Activated T-cell treated with anti-CD3 and anti-CD28 coated beads, Interleukin-2, amount 50 U/mL, for 48 hours (primary cell): ENCODE results near the gene ALDH16A1.
A peak's percentile ranks its signal among the peaks of the same experiment; 100 is the strongest.

Experiments used
- DNase-seq, 2 experiments: peaks; one replicate each; pipeline ENCODE4 v3.0.0-alpha.2; 2020

The ALDH16A1 gene

GRCh38 chr19:49453013-49453756 is at the start of gene ALDH16A1:
Gene ALDH16A1, plus strand, starts transcription at chr19:49453225. Its CDS starts 107 bp downstream, at chr19:49453332.
- peak; percentile 99 for DNase-seq

- DNase-seq, result no peak
Measured at GRCh38 chr19:49403404-49404187, 49.4 kb upstream of the ALDH16A1 start.

- no peak for DNase-seq
Measured at GRCh38 chr19:49407079-49407478, 45.9 kb upstream of the ALDH16A1 start.

GRCh38 chr19:49407482-49408015 is 45.5 kb upstream of the ALDH16A1 start:
- no peak for DNase-seq

DNA sequence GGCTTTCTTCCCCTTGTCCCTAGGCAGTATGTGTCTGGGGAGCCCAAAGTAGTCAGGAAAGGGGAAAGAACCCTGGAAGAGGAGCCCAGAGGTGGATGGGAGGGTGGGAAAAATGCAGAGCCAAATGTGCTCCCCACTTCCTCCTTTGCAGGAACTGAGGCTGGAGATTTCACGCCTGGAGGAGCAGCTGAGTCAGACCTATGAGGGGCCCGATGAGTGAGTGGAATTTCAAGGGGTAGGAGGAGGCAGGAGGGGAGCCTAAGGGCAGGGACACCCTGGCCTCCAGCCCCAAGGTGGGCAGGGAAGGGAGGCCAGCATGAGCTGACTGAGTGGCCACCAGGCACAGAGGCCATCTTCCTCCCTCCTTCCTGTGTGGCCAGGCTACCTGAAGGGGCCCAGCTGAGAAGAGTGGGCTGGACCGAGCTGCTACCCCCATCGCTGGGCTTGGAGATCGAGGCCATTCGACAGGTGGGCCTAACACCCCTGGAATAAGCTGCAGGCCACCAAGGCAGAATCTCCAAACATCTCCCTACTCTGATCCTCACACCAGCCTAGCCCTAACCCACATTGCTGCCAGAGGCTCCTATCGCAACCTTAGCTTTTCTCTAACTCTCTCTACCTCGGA is 44.1 kb upstream of the ALDH16A1 start:
- DNase-seq, result no peak

- peak in 1 of 2 experiments; percentile 39 for DNase-seq
Measured at GRCh38 chr19:49409441-49410029, 43.5 kb upstream of the ALDH16A1 start.

- DNase-seq, result no peak
Measured at GRCh38 chr19:49411681-49412326, 41.2 kb upstream of the ALDH16A1 start.

DNA sequence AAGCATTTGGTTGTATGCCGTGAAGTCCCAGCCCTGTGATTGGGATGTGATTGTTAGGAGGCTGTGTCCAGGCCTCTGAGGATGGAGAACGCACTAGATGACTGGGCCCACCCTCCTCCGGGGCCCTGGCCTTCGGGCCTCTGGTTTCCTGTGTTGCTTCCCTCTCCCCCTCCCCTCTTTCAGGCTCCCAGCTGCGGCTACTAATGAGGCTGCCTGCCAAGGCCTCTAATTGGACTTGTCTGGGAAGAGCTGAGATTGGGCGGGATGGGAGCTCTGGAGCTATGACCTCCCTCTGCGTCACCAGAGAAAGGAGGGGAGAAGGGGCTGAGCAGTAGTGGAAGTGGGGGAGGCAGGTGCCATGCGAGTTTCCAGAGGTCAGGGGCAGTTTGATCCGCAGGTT is 39.7 kb upstream of the ALDH16A1 start:
- no peak for DNase-seq

- DNase-seq, result no peak
Measured at GRCh38 chr19:49414256-49414655, 38.8 kb upstream of the ALDH16A1 start.

GRCh38 chr19:49415102-49415809 is 37.8 kb upstream of the ALDH16A1 start:
- no peak for DNase-seq

DNA sequence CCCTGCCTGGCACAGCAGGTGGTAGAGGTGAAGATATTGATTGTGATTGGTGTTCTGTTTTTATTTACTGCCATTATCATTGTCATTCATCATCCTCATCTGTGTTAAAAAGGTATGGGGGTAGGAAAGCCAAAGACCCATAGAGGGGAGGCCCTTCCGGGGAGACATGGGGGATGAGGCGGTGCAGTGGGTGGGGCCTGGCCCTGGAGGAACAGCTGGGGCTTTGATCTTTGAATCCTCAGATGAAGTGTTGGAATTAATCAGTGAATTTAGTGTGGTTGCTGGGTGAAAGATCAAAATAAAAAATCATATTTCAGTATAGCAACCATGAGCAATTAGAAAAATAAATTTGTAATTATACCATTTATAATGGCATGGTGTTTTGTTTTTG is 37.2 kb upstream of the ALDH16A1 start:
- no peak for DNase-seq

GRCh38 chr19:49417088-49417487 is 35.9 kb upstream of the ALDH16A1 start:
- DNase-seq, result no peak

DNA sequence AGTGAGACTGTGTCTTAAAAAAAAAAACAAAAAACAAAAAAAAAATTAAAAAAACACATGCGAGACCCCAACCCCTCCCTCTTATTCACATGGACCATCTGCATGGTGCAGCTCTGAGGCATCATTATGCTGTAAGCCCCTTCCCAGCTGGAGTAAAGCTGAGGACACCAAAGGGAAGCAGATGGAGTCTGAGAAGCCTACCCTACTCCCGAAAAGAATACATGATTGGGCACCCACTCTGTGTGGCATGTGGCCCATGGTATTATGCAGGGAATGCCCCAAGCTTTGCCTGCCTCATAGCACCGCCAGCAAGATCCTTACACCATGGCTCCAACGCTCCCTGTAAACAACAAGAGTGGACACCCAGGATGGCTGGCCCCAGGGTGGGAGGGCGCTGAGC is 34.5 kb upstream of the ALDH16A1 start:
- DNase-seq, result no peak

- no peak for DNase-seq
Measured at GRCh38 chr19:49419173-49419572, 33.9 kb upstream of the ALDH16A1 start.

GRCh38 chr19:49420227-49420626 is 32.8 kb upstream of the ALDH16A1 start:
- DNase-seq, result no peak

DNA sequence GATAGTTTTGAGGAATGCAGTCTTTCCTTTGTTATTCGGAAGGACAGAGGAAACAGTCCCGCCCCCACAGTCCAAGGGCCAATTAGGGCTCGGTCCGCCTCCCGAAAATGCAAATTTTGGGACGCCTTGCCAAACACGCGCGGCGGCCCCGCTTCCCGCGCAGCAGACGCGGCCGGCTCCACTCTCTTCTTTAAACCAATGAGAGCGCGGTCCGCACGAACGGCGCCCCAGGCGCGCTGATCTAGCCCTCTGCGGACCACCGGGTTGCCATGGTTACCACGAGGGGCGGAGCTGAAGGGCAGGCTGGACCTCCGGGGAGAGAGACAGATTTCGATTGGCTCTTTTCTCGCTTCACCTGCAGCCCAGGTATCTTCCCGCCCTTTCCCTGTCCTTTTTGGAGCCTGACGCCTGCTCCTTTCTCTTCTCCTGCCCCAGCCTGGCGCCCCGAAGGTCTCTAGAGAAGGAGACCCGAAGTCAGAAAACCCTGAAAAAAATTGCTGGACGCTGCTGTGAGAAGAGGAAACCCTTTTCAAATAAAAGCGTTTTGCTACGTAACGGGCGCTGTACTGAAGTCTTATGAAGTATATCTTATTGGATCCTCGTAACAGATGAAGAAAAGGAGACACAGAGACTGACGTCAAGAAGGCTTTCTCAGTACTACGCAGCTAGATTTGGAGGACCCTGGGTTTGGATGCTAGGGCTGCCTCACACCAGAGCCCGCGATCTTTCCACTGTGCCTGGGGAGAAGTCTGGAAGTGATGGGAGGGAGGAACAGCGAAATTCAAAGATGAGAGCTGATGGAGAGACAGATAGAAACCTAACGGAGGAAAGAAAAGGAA is 31.8 kb upstream of the ALDH16A1 start:
- DNase-seq, result peak; percentile 72 to 74

GRCh38 chr19:49421878-49422202 is 31.2 kb upstream of the ALDH16A1 start:
- no peak for DNase-seq

DNA sequence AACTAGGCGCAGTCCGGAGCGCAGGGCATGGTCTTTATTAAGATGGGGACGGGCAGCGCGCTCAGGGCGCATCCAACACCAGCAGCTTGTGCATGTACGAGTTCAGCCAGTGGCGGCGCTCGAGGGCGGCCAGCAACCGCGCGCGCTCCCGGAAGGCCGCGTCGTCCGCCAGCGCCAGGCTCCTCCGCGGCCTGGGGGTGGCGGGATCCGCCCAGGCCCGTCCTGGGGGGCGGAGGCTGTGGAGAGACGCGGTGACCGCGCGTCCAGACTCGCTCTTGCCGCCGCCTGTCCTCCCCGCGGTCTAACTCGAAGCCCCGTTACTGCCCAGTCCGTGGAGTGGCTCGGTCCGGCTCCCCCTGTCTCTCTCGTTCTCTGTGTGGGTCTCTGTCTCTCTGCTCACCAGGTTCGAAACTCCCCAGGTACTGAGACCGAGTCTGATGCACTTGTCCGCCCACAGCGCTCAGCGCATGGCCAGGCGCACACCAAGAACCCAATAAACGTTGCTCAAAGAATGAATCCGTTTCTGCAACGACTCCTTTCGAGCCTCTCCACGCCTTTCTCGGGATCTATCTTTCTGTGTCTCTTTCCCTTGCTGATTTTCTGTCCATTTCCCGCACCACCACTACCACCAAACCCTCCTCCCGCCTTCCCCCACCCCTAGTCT is 30.5 kb upstream of the ALDH16A1 start:
- peak; percentile 63 to 74 for DNase-seq

DNA sequence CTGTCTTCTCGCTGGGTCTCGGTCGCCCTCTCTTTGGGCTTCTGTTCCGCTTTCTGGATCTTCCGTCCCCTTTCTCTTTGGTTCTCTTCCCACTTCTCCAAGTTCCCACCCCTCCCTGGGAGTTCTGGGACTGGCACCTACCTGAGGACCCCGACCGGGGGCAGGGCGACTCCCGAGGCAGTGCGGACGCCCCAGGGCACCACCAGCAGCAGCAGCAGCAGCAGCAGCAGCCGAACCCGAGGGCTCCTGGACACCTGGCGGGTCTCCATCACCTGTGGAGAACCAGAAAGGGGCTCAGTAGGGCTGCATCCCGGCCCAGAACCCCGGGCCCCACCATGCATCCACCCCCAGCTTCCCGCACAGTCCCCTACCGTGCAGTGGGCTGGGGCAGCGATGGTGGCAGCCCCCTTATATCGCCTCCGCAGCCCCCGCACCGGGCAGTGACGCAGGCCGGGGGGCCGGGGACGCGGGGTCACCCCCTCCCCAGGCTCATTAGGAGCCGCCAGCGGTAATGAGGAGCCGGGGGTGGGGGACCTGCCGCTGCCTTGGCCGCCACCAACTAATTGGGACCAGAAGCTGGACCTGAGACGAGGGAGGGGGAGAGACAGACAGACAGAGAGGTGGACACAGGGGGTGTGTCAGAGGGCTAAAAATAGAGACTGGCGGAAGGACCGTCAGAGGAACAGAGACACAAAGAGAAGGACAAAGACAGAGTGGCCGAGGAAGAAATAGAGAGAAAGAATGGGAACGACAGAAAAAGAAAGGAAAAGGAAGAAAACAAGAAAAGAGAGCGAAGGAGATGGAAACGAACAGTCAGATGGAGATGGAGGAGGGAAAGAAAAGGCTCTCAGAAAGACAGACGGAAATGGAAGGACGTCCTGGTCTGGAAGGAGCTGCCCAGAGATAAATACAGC is 29.7 kb upstream of the ALDH16A1 start, which contains the start of gene PTH2:
PTH2 (minus strand) TSS at position 371 of the 914 bp plus-strand sequence; CDS start at position 269, 102 bp downstream.
- DNase-seq, result no peak
